ENCODE measurements around the gene ARSG.

Gene ARSG

GRCh38 chr17:68383120-68383442 lies 91.8 kb downstream of the ARSG start:
- no peak overlapping the region for H3K4me2 ChIP-seq (ENCODE audit: low read length)

GRCh38 chr17:68383443-68384321 lies 92.4 kb downstream of the ARSG start:
- Histone ChIP-seq H3K79me2 (ENCODE audit: control insufficient read depth, low read length) (no peaks in the 10 kb centered on the region), H3K9me2 (replicated peaks; ENCODE audit: control insufficient read depth, low read length) (no peaks in the 10 kb centered on the region), H4K20me1 (ENCODE audit: control insufficient read depth, insufficient read depth, low read depth, low read length) (no peaks in the 10 kb centered on the region), H3K27me3 (ENCODE audit: control insufficient read depth, low read length) (peaks cover 14% of the 10 kb centered on the region; the same call in 1 of the 2 replicates), H3K36me3 (ENCODE audit: control insufficient read depth, low read length) (no peaks in the 10 kb centered on the region), H3K4me1 (ENCODE audit: control insufficient read depth, low read length) (no peaks in the 10 kb centered on the region), H3F3A (ENCODE audit: control insufficient read depth, insufficient read depth) (no peaks in the 10 kb centered on the region), H3K27ac (ENCODE audit: low read depth, low read length) (no peak overlapping the region), H3K9me3 (ENCODE audit: control insufficient read depth, insufficient read depth, low read length) (no peaks in the 10 kb centered on the region), H3K4me3 (ENCODE audit: low read length) (no peak overlapping the region), H3K4me2 (ENCODE audit: low read length) (no peak overlapping the region)
- TF ChIP-seq EZH2phosphoT487 (IDR thresholded peaks at IDR 0.05; ENCODE audit: borderline replicate concordance, low read length): no peak
- TF ChIP-seq CTCF (IDR thresholded peaks at IDR 0.05; ENCODE audit: low read depth, low read length, poor library complexity, severe bottlenecking): no peak

More at GRCh38 chr17:68383120-68383442, 91.8 kb downstream of the ARSG start:
- Histone ChIP-seq H3K27ac (ENCODE audit: low read depth, low read length) (no peak overlapping the region), H3K27me3 (ENCODE audit: control insufficient read depth, low read length) (peaks cover 14% of the 10 kb centered on the region; the same call in 1 of the 2 replicates), H3K4me3 (ENCODE audit: low read length) (no peak overlapping the region), H3K9me2 (replicated peaks; ENCODE audit: control insufficient read depth, low read length) (no peaks in the 10 kb centered on the region), H4K20me1 (ENCODE audit: control insufficient read depth, insufficient read depth, low read depth, low read length) (no peaks in the 10 kb centered on the region), H3K9me3 (ENCODE audit: control insufficient read depth, insufficient read depth, low read length) (no peaks in the 10 kb centered on the region), H3K79me2 (ENCODE audit: control insufficient read depth, low read length) (no peaks in the 10 kb centered on the region), H3K4me1 (ENCODE audit: control insufficient read depth, low read length) (no peaks in the 10 kb centered on the region), H3K36me3 (ENCODE audit: control insufficient read depth, low read length) (no peaks in the 10 kb centered on the region), H3F3A (ENCODE audit: control insufficient read depth, insufficient read depth) (no peaks in the 10 kb centered on the region)
- no peak for TF ChIP-seq CTCF (IDR thresholded peaks at IDR 0.05; ENCODE audit: low read depth, low read length, poor library complexity, severe bottlenecking)
- TF ChIP-seq EZH2phosphoT487 (IDR thresholded peaks at IDR 0.05; ENCODE audit: borderline replicate concordance, low read length): no peak

GRCh38 chr17:68384471-68384870 lies 93.2 kb downstream of the ARSG start:
- Histone ChIP-seq H3K4me1 (ENCODE audit: control insufficient read depth, low read length) (no peaks in the 10 kb centered on the region), H3F3A (ENCODE audit: control insufficient read depth, insufficient read depth) (no peaks in the 10 kb centered on the region), H3K79me2 (ENCODE audit: control insufficient read depth, low read length) (no peaks in the 10 kb centered on the region), H3K4me2 (ENCODE audit: low read length) (no peak overlapping the region), H4K20me1 (ENCODE audit: control insufficient read depth, insufficient read depth, low read depth, low read length) (no peaks in the 10 kb centered on the region), H3K27me3 (ENCODE audit: control insufficient read depth, low read length) (peaks cover 14% of the 10 kb centered on the region; the same call in 1 of the 2 replicates), H3K27ac (ENCODE audit: low read depth, low read length) (no peak overlapping the region), H3K4me3 (ENCODE audit: low read length) (no peak overlapping the region), H3K9me3 (ENCODE audit: control insufficient read depth, insufficient read depth, low read length) (no peaks in the 10 kb centered on the region), H3K9me2 (replicated peaks; ENCODE audit: control insufficient read depth, low read length) (no peaks in the 10 kb centered on the region), H3K36me3 (ENCODE audit: control insufficient read depth, low read length) (no peaks in the 10 kb centered on the region)
- TF ChIP-seq EZH2phosphoT487 (IDR thresholded peaks at IDR 0.05; ENCODE audit: borderline replicate concordance, low read length) (no peak), CTCF (IDR thresholded peaks at IDR 0.05; ENCODE audit: low read depth, low read length, poor library complexity, severe bottlenecking) (no peak)
